NK-92 treated with Interleukin-12 subunit alpha and Interleukin-12 subunit beta, amount 100 ng/mL, for 24 hours (cell line): Measurements from ENCODE around the gene ZNF384.

Experiments
- DNase-seq: peaks from one replicate; lab custom pipeline; 2025; lab: John Stamatoyannopoulos, UW

The ZNF384 gene

GRCh38 chr12:6653987-6654386, 35.2 kb downstream of the ZNF384 start:
- no peak for DNase-seq

GRCh38 chr12:6653342-6653741, 35.8 kb downstream of the ZNF384 start:
- DNase-seq = no peak

- no peak for DNase-seq
These were observed 36.8 kb downstream of the ZNF384 start for GRCh38 chr12:6652391-6652790.

- DNase-seq = no peak
These were observed 38.3 kb downstream of the ZNF384 start for GRCh38 chr12:6650832-6651231.

GRCh38 chr12:6647083-6647604, 42.0 kb downstream of the ZNF384 start, which contains the start of gene ACRBP:
Gene ACRBP (minus strand): TSS chr12:6647432. CDS start chr12:6647366, 66 bp downstream.
- DNase-seq = no peak

- DNase-seq = no peak
These were observed 42.7 kb downstream of the ZNF384 start for GRCh38 chr12:6646276-6647082.

GRCh38 chr12:6644903-6645302, 44.3 kb downstream of the ZNF384 start:
- DNase-seq = no peak

- no peak for DNase-seq
These were observed 44.9 kb downstream of the ZNF384 start for GRCh38 chr12:6644257-6644596.

GRCh38 chr12:6643569-6644256, 45.5 kb downstream of the ZNF384 start:
- DNase-seq = no peak

DNA sequence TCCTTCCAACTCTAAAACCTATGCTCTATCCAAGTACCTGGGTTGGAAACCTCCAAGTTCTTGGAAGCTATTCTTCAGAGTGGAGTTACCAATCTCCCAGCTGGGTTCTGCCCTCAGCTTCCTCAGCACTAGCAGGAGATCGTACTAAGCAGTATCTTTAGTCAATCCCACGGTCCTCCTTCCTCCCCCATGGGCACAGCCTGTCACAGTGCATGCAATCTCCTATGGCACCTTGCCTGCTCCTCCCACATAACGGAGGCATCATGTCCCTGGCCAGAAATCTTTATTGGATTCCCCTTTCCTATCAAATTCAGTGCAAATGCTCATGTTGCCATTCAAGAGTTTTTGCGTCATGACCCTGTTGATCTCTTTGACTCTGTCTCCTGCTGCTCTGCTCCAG, 48.0 kb downstream of the ZNF384 start:
- DNase-seq = no peak

DNA sequence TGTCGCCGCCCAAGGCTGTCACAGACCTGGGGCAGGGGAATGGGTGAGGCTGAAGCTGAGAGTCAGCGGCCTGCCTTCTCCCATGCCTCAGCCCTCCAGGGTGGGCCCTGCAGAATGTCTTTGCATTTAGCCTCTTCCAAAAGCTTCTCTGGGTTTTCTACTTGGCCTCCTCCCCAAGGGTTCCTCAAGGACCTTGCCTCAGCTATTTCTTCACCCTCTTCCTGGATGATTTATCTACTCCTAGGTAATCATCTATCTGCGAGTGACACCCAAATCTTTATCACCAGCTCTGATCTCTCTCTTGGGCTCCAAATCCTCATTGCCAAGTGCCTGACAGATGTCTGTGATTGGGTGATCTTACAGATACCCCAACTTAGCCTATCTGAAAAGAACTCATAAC, 48.7 kb downstream of the ZNF384 start:
- no peak for DNase-seq

- no peak for DNase-seq
These were observed 49.9 kb downstream of the ZNF384 start for GRCh38 chr12:6639151-6639801.

DNA sequence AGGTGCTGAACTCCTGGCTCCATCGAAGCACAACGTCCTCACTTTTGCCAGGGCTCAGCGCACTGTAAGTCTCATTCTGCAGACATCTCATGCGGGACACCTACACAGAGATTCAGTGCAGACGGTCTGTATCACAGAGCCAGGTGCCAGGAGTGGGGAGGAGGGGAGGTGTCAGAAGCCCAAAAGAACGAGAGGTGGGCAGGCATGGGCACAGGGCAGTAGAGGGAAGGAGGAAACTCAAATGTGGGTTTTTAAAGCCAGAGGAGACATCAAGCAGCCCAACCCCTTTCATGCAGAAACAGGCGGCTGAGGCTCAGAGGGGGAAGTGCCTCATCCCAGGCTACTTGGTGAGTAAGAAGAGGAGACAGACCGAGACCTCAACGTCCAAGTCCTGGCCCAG, 50.9 kb downstream of the ZNF384 start:
- DNase-seq = no peak

DNA sequence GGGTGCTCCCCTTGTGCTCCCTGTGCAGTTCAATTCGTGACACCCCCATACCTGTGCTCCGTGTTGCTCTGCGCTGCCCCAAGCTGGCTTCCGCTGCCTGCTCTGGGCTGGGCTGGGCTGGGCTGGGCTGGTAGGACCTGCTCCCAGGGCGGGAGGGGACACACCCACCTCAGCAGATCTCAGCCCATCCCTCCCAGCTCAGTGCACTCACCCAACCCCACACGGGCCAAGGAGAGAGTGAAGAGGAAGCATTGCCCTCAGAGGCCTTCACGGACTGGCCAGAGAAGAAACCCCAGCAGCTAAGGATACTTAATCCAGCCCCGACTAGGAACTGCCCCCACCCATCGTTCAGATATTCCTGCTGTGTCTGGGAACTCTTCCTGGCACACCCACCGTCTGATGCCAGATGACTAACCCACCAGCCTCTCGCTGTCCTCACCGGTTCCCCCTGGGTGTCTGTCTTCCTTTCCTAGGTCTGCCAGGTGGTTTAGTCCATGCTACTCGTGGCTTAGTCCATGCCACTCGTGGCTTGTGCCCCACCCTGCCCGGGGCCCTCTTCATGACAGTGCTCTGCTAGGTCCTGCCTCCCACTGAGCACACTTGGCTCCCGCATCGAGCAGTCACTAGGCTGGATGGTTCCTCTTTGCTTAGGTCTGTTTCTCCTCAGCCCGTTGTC, 53.2 kb downstream of the ZNF384 start, which contains the start of gene LPAR5:
TSS of gene LPAR5 (minus strand) at position 104 of the 676 bp plus-strand sequence. CDS start 14,711 bp downstream, outside the sequence.
- no peak for DNase-seq

DNA sequence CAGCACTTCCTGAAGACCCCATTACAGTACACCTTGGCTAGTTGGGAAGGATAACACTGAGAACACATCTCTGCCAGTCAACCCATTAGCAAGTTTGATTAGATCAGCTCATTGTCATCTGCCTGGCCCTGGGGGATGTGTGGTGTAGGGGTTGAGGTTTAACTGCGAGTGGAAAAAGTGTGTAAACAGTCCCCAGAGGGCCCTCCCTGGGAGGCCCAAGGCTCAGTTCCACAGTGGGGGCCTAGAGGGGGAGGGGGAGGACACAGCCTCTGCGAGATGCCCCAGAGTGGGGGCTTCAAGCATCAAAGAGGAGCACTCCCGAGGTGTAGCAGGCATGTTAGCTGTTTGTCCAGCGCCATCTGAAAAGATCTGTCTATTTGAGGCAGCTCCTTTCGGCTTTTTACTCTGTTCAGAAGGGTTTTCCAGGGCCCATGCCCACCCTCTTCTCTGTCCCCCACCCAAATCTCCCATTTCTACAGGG, 53.8 kb downstream of the ZNF384 start:
- no peak for DNase-seq

- no peak for DNase-seq
These were observed 56.9 kb downstream of the ZNF384 start for GRCh38 chr12:6632026-6632983.

- no peak for DNase-seq
These were observed 57.6 kb downstream of the ZNF384 start for GRCh38 chr12:6631549-6631961.

- no peak for DNase-seq
These were observed 58.4 kb downstream of the ZNF384 start for GRCh38 chr12:6630736-6631135.

DNA sequence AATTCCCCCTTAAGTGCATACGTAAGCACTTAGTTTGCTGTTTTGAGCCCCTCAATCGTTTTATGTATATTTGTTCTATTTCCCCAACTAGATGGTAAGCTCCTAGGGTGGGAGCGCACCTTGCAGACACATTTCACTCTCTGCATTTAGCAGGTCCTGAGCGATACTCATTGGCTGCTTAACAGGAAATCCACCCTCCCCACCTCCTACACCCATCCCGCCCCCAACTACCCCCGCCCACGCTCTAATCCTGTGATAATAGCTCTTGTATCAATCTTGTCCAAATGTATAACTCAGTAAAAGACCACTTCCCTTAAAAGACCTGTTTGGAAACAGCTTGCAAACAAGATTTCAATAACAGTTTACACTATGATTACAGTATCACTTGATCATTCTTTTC, 61.6 kb downstream of the ZNF384 start:
- DNase-seq = no peak

GRCh38 chr12:6626654-6627283, 62.4 kb downstream of the ZNF384 start:
- DNase-seq = no peak
